Measurements from ENCODE around the gene SLC22A1. TPM values are rescaled to one million over a fixed set of nuclear protein-coding genes. Genes with fewer than 3 reads are reported as not detected.
A peak's percentile ranks its signal among the peaks of the same experiment; 100 is the strongest.

Gene SLC22A1
- total RNA-seq, 1 experiment from 2014 or later = 0.39 TPM

- H3T11ph ChIP-seq (ENCODE audit: low read length) = no peak overlapping the region
These were observed 17.9 kb upstream of the SLC22A1 start for GRCh38 chr6:160103825-160104100.

More at GRCh38 chr6:160103825-160104100, 17.9 kb upstream of the SLC22A1 start:
- no peaks in the 10 kb centered on the region for H3K9me3 Mint-ChIP-seq
- no peaks in the 10 kb centered on the region for H3K27me3 Mint-ChIP-seq (ENCODE audit: low read depth)
- Histone ChIP-seq H4K20me1 (ENCODE audit: control insufficient read depth, insufficient read depth, insufficient read length) (no peaks in the 10 kb centered on the region), H3K14ac (ENCODE audit: insufficient read depth, low read length) (no peak overlapping the region), H3K56ac (ENCODE audit: insufficient read length, low read depth, low read length) (no peak overlapping the region), H3K9ac (ENCODE audit: extremely low read depth, insufficient read length, low read length) (no peak overlapping the region), H2AK5ac (ENCODE audit: insufficient read length, low read length) (no peak overlapping the region), H3K4ac (ENCODE audit: low read depth, low read length) (no peak overlapping the region), H3K18ac (ENCODE audit: insufficient read length, low read depth, low read length) (no peak overlapping the region), H2BK120ac (ENCODE audit: low read depth, low read length, poor library complexity, severe bottlenecking) (no peak overlapping the region), H2BK15ac (ENCODE audit: low read depth, low read length) (no peak overlapping the region), H4K91ac (ENCODE audit: insufficient read length, low read depth, low read length) (no peak overlapping the region), H3K4me2 (ENCODE audit: insufficient read depth, insufficient read length, low read length) (no peak overlapping the region), H3K9me3 (ENCODE audit: control insufficient read depth, low read depth, low read length) (no peaks in the 10 kb centered on the region), H3K27me3 (ENCODE audit: insufficient read depth, low read length) (no peaks in the 10 kb centered on the region), H2AFZ (ENCODE audit: low read length) (no peak overlapping the region), H2BK5ac (ENCODE audit: insufficient read length, low read length) (no peak overlapping the region), H3K79me1 (ENCODE audit: insufficient read depth, low read depth, low read length, poor library complexity, severe bottlenecking) (no peaks in the 10 kb centered on the region), H3K4me1 (ENCODE audit: insufficient read depth, low read length) (no peaks in the 10 kb centered on the region), H2BK20ac (ENCODE audit: low read depth, low read length, poor library complexity, severe bottlenecking) (no peak overlapping the region), H3K27ac (ENCODE audit: insufficient read length, low read depth, low read length) (no peak overlapping the region), H4K8ac (replicated peaks; ENCODE audit: insufficient read length, low read depth, low read length) (no peak overlapping the region), H3K23me2 (ENCODE audit: insufficient read length, low read depth, low read length, poor library complexity, severe bottlenecking) (no peaks in the 10 kb centered on the region), H3K79me2 (ENCODE audit: insufficient read depth, low read length) (no peaks in the 10 kb centered on the region), H3K23ac (ENCODE audit: insufficient read length, low read depth, low read length) (no peak overlapping the region), H4K5ac (ENCODE audit: insufficient read length, low read depth, low read length) (no peak overlapping the region), H2BK12ac (ENCODE audit: insufficient read length, low read depth, low read length) (no peak overlapping the region)
- no peak for DNase-seq
- no CpG with 5 or more reads among the region's 7 CpGs for WGBS (ENCODE audit: extremely low coverage, insufficient read length, low lambda C conversion rate)
- H3K4me1 Mint-ChIP-seq = no peaks in the 10 kb centered on the region
- peak overlapping the region in 1 of 3 experiments; percentile 34; a peak in 1 of 7 replicates for H3K27ac Mint-ChIP-seq
- no peak for TF ChIP-seq CTCF (conservative IDR thresholded peaks at IDR 0.05)
- peaks cover 38 to 62% (median 38%) of the 10 kb centered on the region in 3 experiments; a peak in 6 of 7 replicates for H3K36me3 Mint-ChIP-seq (ENCODE audit: insufficient read depth in 1 of 3, low read depth in 3 of 3)
- no peak overlapping the region for H3K4me3 Mint-ChIP-seq

Measured in H9 (cell line).